ACC112 (cell line): ENCODE results near the gene FAM32A.

ENCODE experiments used
- H2AFZ ChIP-seq: fragments of 200-600 bp; sonication (generic); one replicate; pipeline ENCODE4 v1.6.0; 2017; ENCODE audit warnings: antibody characterized with exemption, low read length; ENCODE audit not compliant: unreplicated experiment
- H3K27ac ChIP-seq: fragments of 200-600 bp; sonication (generic); 2 replicates; pipeline ENCODE4 v1.5.1; 2014; ENCODE audit warnings: low read depth, mild to moderate bottlenecking, antibody characterized with exemption, low read length, moderate library complexity
- H3K27me3 ChIP-seq: fragments of 200-600 bp; sonication (generic); 2 replicates; pipeline ENCODE4 v1.6.1; 2014; ENCODE audit warnings: mild to moderate bottlenecking, antibody characterized with exemption, low read length, moderate library complexity, mixed read lengths; ENCODE audit not compliant: insufficient read depth
- H3K36me3 ChIP-seq: fragments of 200-600 bp; sonication (generic); 2 replicates; pipeline ENCODE4 v1.6.1; 2016; ENCODE audit warnings: mild to moderate bottlenecking, antibody characterized with exemption, low read length, moderate library complexity, mixed read lengths; ENCODE audit not compliant: insufficient read depth
- H3K4me1 ChIP-seq: fragments of 200-600 bp; sonication (generic); one replicate; pipeline ENCODE4 v1.6.1; 2016; ENCODE audit warnings: low read length, mixed read lengths; ENCODE audit not compliant: insufficient read depth, unreplicated experiment, control insufficient read depth
- H3K4me3 ChIP-seq: fragments of 200-600 bp; sonication (generic); 2 replicates; pipeline ENCODE4 v1.5.1; 2014; ENCODE audit warnings: mild to moderate bottlenecking, low read depth, low read length
- H3K79me2 ChIP-seq: fragments of 200-600 bp; sonication (generic); one replicate; pipeline ENCODE4 v1.6.0; 2016; ENCODE audit warnings: low read length; ENCODE audit not compliant: control insufficient read depth, unreplicated experiment, insufficient read depth

Gene FAM32A

DNA sequence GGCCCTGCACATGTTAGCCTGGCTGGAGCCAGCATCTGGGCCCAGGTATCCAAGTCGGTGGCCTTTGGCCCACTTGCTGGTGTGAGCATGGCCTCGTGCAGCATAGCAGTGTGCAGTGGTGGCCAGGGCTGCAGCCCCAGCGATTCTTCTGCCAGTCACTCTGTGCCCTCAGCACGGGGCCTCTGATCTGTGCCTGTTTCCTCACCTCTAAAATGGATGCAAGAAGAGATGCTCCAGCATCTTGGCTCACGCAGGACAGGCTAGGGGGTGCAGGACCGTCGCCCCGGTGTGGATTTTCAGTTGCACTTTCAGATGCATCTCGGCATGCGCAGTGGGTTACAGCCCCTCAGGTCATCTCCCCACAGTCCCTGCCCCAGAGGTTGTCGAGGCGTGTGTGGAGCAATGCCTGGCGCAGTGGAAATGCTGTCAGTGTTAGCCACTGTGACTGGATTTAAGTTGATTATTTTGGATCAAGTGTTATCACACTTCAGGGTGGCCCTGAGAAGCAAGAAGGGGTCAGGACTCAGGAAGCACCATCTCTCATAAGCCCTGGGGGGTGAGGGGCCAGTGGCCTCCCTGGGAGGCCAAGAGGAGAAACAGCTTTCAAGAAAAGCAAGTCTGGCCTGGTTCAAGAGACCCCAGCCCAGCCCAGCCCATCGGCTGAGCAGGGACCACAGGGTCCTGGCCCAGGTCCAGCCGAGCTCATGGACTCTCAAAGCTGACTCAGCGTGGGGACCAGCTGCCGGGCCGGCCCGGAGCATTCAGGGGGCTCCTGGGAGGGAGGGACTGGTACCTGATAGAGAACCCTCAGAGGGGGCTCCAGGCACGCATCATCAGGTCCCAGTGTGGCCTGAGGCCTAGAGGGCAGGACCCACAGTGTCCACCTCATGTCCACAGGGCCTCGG lies 40.3 kb downstream of the FAM32A start:
- Histone ChIP-seq H3K36me3 (peaks cover 19% of the 10 kb centered on the region), H2AFZ (no peak overlapping the region)

DNA sequence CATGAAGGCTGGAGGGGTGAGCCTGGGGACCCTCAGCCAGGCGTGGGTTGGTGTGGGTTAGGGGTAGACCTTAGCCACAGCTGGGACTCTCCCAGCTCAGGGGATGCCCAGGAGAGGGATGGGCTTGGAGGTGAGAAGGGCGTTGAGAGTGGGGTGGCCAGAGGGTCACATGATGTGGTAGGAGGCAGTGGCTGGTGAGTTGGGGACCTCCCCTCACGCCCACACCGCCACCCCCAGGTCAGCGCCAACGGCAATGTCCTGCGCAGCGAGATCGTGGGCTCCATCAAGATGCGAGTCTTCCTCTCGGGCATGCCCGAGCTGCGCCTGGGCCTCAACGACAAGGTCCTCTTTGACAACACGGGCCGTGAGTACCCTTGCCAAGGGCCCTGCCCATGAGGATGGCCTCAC lies 41.0 kb downstream of the FAM32A start:
- no peak overlapping the region for H2AFZ ChIP-seq
- H3K4me1 ChIP-seq, result no peaks in the 10 kb centered on the region
- H3K79me2 ChIP-seq, result peaks cover 4% of the 10 kb centered on the region
- H3K4me3 ChIP-seq, result no peak overlapping the region
- no peaks in the 10 kb centered on the region for H3K27me3 ChIP-seq
- peaks cover 12% of the 10 kb centered on the region for H3K36me3 ChIP-seq
- H3K27ac ChIP-seq, result no peak overlapping the region

More for the DNA sequence above, 40.3 kb downstream of the FAM32A start:
- H3K79me2 ChIP-seq, result peaks cover 4% of the 10 kb centered on the region
- H3K4me3 ChIP-seq, result no peak overlapping the region
- no peaks in the 10 kb centered on the region for H3K27me3 ChIP-seq
- no peak overlapping the region for H3K27ac ChIP-seq
- H3K4me1 ChIP-seq, result no peaks in the 10 kb centered on the region

DNA sequence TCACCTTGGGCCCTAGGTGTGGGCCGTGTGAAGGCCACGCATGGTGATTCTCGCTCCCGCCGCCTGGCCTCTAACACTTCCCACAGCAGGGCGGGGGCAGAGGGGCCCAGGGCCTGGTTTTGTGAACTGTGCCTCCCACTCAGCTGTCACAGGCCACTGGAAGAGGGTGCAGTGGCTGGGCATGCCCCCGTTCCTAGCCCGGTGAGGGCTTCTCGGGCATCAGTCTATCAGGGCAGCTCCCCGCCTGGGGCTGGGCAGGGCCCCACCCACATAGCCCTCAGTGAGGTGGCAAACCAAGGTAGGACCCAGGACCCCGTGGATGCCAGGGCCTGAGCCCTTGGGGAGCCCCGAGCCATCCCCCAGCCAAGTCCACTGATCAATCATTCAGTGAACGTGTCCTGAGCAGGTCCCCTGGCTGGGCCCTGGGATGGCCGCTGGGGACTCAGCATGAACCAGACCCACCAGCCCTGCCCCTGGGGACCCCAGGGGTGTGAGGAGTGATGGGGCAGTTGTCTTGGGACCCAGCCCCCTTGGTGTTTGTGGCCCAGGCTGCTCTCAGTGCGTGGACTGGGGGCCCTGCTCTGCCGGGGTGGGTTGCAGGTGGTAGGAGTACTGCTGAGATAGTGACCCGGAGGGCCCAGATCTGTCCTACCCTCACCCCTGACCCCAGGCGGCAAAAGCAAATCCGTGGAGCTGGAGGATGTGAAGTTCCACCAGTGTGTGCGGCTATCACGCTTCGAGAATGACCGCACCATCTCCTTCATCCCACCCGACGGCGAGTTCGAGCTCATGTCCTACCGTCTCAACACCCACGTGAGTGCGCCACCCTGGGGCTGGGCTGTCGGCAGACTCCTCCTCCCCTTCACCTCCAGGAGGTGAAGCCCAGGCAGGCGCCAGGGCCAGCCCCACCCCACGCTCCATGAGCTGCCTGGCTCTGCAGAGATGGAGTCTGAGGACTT lies 41.9 kb downstream of the FAM32A start:
- Histone ChIP-seq H2AFZ (no peak overlapping the region), H3K27ac (no peak overlapping the region), H3K4me3 (no peak overlapping the region), H3K27me3 (no peaks in the 10 kb centered on the region), H3K36me3 (peaks cover 6% of the 10 kb centered on the region), H3K4me1 (no peaks in the 10 kb centered on the region), H3K79me2 (peaks cover 4% of the 10 kb centered on the region)

DNA sequence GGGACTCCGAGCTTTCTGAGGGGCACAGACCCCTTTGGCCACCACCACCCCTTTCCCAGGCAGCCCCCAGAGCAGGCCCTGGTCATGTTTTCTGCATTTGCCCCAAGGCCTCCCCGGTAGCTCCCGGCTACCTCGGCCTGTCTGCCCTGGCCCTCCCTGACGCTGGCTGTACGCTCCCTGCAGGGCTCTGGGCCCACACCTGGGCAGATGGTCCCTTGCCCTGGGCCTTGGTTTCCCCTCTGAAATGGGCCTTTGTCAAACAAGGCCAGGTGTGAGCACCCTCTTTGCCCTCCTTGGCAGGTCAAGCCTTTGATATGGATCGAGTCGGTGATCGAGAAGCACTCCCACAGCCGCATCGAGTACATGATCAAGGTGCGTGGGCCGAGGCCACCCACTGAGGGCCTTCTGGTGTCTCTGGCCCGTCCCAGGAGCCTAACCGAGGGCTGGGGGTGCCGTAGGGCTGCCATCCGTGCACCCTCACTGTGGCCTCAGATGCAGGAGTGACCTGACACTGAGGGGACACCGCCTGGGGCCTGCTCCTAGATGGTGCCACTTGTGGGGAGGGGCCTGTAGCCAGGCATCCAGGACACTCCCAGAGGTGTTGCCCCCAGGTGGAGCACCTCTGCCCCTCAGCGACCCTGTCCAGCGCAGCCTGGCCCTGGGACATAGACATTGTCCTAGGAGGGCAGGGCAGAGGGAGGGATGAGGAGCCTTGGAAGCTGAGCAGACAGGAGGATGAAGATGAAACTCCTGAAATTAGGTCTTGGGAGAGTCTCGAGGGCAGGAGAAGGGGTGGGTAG lies 42.8 kb downstream of the FAM32A start:
- H3K79me2 ChIP-seq, result peaks cover 3% of the 10 kb centered on the region
- no peak overlapping the region for H3K27ac ChIP-seq
- no peaks in the 10 kb centered on the region for H3K27me3 ChIP-seq
- H3K4me1 ChIP-seq, result no peaks in the 10 kb centered on the region
- no peak overlapping the region for H2AFZ ChIP-seq
- H3K36me3 ChIP-seq, result peaks cover under 1% of the 10 kb centered on the region; the same call in 1 of the 2 replicates
- no peak overlapping the region for H3K4me3 ChIP-seq

DNA sequence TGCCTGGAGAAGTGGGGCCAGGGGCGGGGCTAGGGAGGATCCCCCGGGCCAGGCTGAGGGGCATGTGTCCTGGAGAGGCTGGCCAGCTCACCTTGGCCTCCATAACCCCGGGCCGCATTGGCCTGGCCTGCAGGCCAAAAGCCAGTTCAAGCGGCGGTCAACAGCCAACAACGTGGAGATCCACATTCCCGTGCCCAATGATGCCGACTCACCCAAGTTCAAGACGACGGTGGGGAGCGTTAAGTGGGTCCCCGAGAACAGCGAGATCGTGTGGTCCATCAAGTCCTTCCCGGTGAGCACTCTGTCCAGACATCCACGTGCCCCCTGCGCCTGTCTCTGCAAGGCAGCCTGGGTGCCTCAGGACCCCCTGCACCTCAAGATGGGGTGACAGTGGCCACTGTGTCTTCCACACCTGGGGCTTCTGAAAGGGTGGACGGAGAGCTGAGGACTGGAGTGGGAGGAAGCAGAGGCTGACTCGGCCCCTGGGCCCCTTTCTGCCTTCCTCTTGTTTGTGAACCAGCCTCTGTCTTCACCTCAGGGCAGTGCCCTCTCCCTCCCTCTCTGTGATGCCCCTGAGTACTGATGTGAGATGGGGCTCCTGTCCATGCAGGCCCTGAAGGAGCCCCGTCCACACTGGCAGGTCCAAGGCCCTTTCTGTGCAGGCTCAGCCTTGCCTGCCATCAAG lies 43.6 kb downstream of the FAM32A start:
- Histone ChIP-seq H3K79me2 (no peaks in the 10 kb centered on the region), H3K4me3 (no peak overlapping the region), H2AFZ (no peak overlapping the region), H3K4me1 (no peaks in the 10 kb centered on the region), H3K36me3 (no peaks in the 10 kb centered on the region), H3K27ac (no peak overlapping the region), H3K27me3 (no peaks in the 10 kb centered on the region)

DNA sequence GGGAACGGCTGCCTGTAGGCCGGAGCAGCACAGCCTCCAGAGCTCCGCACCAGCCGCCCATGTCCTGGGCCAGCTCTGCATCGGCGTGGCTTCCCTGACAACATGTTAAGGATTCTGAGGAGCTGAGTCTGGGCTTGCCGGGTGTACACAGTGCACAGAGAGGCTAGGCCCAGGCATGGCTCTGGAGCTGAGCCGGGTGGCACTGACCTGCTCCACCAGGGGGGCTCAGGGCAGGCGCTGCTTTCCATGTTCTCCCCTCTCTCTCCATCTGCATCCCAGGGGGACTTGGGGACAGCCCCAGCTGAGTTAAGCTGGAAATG lies 44.1 kb downstream of the FAM32A start:
- H3K4me3 ChIP-seq, result no peak overlapping the region
- no peak overlapping the region for H2AFZ ChIP-seq
- H3K27me3 ChIP-seq, result no peaks in the 10 kb centered on the region
- no peaks in the 10 kb centered on the region for H3K4me1 ChIP-seq
- no peaks in the 10 kb centered on the region for H3K36me3 ChIP-seq
- H3K79me2 ChIP-seq, result no peaks in the 10 kb centered on the region
- no peak overlapping the region for H3K27ac ChIP-seq

DNA sequence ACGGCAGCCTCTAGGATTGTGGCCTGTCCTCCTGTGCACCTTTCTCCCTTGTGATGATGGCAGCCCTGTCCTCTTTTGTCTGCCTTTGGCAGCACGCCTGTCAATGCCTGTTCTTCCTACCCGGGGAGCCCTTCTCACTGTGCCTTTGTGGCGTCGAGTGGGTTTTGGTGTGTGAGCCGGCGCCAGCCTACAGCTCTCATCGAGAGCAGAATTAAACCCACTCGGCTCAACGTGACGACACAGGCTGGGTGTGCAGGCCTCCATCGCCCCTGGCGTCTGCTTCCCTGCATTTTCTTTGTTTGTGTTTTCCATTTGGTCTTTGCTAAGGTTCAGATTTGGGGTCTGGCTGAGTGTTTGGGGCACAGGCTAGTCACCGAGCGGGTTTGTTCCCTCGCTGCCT lies 46.9 kb downstream of the FAM32A start:
- no peak overlapping the region for H3K27ac ChIP-seq
- H2AFZ ChIP-seq, result no peak overlapping the region
- H3K36me3 ChIP-seq, result no peaks in the 10 kb centered on the region; the same call in 1 of the 2 replicates
- no peak overlapping the region for H3K4me3 ChIP-seq
- no peaks in the 10 kb centered on the region for H3K79me2 ChIP-seq
- no peaks in the 10 kb centered on the region for H3K4me1 ChIP-seq
- H3K27me3 ChIP-seq, result no peaks in the 10 kb centered on the region

DNA sequence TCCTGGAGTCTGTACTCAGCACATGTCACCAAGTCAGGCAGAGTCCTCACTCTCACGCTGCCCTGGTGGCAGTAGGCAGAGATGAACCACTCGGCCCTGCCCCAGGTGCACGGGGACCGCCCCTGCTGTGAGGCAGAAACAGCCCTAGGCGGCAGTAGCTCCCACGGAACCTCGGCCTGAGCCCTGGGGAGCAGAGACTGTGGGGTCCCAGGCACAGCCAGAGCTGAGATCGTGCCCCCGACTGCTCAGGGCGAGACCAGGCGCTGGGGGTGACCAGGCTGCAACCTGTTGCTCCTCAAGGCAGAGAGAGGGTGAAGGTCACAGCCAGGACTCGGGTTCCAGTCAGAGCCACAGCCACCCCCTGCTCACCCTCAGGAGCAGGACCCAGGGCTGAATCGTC lies 47.4 kb downstream of the FAM32A start:
- Histone ChIP-seq H3K4me1 (no peaks in the 10 kb centered on the region), H2AFZ (no peak overlapping the region), H3K4me3 (no peak overlapping the region), H3K36me3 (no peaks in the 10 kb centered on the region; the same call in 1 of the 2 replicates), H3K27me3 (no peaks in the 10 kb centered on the region), H3K27ac (no peak overlapping the region), H3K79me2 (no peaks in the 10 kb centered on the region)

DNA sequence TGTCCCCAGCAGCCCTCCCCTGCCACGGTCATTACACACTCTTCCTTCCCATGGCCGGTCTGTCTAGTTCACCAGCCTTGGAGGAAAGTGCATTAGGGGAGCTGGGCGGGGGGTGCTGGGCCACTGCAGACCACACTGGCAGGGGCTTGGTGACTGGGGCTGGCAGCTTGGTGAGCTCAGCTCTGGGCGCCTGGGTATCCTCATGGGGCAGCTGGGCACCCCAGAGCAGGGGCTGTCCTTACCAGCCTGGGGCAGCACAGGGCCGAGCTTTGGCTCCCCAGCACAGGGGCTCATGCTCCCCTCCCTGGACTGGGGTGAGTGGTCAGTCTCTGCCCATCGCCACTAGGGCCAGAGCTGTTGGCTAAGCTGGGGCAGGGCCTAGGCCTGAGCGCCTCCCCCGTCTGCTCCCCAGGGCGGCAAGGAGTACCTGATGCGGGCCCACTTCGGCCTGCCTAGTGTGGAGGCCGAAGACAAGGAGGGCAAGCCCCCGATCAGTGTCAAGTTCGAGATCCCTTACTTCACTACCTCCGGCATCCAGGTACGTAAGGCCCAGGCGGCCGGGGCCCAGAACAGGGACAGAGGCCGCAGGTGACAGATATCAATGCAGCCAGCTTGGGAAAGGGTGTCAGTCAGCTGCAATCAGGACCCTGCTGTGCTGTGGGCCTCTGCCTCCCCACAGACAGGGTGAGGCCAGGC lies 48.0 kb downstream of the FAM32A start:
- Histone ChIP-seq H3K79me2 (no peaks in the 10 kb centered on the region), H3K4me3 (no peak overlapping the region), H3K27me3 (no peaks in the 10 kb centered on the region), H3K36me3 (no peaks in the 10 kb centered on the region; the same call in 1 of the 2 replicates), H3K27ac (no peak overlapping the region), H3K4me1 (no peaks in the 10 kb centered on the region), H2AFZ (no peak overlapping the region)
